Stimulated activated naive CD4-positive, alpha-beta T cell treated with Interleukin-2 at 50 U/mL for 16 hours (primary cell): ENCODE measurements around the gene MLYCD.

Experiments
- DNase-seq: peaks from one replicate; lab custom pipeline; 2025; lab: John Stamatoyannopoulos, UW

The MLYCD gene

DNA sequence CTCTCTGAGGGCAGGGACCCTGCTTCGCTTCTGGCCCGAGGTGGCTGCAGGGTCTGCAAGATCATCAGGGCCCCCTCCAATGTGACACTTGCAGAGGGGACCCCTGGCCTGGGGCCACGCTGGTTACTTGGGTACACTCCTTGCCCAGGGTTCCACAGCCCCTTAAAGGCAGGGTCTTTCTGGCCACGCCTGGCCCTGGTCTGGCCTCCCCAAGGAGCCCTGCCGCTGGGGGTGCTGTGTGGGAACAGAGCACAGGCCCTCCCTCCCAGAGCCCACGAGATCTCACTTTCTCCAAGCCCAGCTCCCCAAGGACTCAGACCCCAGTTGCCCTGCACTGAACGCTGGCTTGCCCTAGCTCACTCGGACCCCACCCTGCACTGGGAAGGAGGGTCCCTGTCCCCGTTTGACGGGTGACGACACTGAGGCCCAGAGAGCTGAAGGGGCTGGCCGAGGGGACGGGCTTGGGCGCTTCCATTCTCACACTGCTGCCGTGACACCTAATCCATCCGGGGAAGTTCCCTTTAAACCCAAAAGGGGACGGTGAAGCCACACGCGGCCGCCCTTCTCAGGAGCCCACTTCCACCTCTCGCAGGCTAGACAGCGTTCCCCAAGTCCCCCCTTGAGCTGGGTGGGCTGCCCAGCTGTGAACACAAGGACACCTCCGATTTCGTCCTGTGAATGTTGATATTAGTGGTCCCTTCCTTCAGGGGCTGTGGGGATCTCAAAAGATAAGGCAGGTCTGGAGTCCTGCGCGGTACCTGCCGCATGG is 27.2 kb downstream of the MLYCD start:
- no peak for DNase-seq

DNA sequence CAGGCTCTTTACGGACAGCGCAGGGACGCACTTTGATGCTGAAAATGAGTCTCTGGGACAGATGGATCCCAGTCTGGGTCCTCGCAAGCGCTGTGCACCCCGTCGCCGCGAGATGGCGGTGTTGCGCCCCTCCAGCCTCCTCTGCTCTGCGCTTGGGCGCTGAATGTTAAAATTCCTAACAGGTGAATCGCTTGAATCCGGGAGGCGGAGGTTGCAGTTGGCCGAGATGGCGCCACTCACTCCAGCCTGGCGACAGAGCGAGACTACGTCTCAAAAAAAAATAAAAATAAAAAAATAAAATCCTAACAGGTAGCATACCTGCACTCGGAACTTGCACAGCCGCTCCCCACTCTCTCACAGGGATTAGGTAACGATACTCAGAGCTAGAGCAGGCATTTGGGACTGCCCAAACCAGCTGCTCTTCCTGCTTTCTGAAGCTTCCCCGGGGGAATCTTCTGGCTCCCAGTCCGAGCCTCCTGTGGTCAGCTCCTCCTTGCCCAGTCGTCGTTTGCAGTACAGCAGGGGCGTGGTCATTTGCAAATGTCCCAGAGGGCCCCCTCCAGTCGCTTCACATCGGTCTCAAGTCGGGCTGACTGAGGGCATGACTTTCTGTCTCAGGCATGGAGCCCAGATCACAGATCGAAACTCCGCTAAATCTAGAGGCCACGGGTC is 27.9 kb downstream of the MLYCD start:
- peak; percentile 45 for DNase-seq

DNA sequence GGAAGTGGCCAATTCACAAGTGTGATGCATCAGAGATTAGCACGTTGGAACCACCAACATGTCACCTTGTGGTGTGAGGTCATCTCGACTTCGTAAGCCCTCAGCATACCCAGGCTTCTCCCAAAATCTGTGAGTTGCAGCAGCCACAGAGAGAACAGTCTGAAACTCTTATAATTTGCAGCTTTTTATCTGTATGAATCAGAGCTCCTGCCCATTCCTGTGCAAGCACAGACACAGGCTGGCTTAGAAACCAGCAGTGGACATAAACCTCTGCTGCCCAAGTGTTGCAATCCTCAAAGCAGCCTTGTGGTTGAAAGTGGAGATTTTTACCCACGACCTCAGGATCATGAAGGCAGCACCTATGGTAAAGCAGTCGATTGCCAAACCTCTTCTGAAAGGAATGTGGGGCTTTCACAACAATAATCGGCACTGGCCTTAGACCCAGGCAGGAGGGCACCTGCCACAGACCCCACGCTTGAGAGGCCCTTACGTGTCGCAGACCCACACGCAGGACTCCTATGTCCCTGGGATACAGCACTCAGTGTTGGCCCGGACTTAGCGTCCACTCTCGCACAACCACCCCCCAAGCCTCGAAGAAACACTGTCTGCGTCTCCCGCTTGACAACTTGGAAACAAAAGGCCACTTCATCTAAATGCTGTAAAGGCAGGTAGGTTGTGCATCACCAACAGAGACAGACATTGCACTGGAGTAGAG is 29.6 kb downstream of the MLYCD start:
- DNase-seq: no peak

DNA sequence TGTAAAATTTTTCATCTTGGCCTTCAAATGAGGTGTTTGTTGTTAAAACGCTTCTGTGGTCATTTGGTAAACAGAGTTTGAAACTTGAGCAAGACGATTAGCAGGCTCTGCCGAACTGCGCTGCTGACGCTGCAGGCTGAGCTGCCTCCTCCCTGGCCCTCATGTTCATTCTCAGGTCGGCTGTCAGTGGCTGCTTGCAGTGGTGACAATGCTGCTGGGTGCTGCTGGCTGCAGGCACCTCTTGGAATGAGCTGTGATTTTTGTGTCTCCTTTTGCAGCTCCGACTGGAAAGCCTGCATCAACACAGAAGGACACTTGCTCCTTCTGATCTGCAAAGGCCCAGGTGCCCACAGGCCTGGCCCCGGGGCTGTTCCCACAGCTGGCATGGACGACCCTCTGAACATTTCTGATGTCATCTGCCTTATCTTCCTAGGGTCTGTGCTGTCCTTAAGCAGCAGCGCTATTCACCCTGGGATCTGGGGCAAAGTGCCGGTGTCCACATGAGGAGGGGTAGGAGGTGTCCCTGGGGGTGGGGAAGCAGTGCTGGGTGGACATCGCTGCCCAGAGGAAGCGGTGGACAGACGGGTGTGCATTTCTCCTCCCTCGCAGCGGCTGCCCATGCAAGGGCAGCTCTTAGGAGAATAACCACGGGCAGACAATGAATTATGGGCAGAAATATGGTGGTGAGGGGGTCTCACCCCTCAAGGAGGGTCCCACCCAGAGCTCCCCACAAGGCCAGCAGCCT is 31.1 kb downstream of the MLYCD start:
- no peak for DNase-seq

DNA sequence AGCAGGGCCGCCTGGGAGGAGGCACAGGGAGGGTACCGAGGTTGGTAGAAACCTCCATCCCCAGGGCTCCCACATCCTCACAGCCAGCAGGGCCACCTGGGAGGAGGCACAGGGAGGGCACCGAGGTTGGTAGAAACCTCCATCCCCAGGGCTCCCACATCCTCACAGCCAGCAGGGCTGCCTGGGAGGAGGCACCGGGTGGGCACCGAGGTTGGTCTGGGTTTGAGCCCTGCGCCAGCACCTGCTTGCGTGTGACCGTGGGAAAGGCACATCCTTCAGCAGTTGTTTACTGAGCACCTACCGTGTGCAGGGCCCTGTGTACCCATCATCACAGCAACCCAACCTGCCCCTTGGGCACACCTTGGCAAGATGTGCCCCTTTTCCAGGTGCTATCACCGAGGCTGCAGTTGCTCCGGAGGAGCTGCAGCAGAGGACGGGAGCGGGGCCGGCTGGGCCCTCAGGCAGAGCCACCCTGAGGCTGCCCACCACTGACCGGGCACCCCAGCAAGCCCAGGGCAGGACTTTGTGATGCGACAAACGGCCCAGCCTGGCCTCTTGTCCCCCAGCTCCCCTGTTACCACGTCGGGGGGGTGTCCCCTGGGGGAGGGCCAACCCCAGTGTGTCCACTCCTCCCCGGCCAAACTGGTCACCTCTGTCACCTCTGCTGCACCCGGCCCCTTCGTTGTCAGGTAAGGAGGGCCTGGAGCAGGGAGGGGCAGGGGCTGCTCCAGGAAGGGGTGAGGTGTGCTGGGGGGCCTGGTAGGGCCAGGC is 32.0 kb downstream of the MLYCD start:
- DNase-seq: no peak

DNA sequence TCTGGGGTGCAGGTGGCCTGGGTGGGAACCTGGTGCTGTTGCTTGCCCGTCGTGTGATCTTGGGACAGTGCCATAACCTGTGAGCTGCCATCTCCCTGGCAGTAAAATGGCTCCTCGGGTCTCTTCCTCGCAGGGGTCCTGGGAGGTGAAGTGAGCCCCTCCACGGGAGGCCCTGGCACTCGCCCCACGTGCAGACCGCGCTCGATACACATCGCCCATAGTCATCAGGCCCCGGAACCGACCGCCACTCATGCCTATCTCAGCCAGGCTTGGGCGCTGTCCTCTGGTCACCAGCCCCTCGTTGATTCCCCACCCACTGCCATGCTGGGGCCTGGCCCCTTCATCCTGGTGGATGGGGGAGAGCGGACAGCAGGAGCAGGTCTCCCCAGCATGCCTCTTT is 32.6 kb downstream of the MLYCD start:
- no peak for DNase-seq

DNA sequence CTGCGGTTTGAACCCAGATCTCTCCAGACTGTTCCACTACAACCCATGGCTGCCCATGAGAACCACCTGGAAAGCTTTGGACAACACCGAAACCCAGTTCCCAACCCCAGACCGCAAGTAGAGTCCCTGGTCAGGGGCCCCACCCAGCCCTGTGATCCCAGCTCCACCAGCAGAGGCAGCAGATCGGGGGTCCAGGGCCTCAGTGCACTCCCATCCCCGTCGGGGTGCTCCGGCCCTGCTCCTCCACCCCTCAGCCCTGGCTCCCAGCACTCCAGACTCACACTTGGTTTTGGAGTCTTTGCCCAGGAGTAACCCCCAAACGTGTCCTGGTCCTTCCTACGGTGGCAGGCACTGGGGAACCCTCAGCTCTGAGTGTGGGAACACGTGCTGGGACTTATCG is 33.4 kb downstream of the MLYCD start:
- DNase-seq: no peak

DNA sequence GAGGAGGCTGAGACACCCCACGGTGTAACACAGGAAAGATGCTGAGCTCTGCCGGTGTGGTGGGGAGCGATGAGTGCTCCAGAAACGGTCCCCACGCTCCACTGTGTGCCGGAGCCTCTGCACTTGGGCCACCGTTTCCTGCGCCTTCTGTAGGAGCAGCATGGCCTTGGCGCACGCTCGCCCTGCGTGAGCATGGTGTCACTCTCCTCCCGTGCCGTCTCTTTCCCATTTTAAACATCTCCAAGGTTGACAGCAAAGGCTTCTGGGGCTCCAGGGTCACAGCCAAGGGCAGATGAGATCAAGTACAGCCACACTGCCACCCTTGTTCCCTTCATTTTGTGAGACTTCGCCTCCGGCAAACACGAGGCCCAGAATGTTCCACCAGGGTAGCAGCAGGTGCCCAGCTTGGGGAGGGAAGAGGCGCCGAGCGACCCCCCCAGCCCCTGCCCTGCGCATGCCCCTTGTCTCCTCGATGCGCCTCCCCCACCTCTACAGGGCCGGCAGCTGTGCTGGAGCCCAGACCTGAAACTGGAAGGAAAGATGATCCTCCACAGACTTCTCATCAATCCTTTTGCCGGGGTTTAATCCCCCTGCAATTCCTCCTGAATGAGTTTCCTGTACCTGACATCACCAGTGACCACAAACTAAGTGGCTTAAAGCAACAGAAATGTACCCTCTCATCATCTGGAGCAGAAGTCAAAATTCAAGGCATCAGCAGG is 34.2 kb downstream of the MLYCD start:
- DNase-seq: no peak

DNA sequence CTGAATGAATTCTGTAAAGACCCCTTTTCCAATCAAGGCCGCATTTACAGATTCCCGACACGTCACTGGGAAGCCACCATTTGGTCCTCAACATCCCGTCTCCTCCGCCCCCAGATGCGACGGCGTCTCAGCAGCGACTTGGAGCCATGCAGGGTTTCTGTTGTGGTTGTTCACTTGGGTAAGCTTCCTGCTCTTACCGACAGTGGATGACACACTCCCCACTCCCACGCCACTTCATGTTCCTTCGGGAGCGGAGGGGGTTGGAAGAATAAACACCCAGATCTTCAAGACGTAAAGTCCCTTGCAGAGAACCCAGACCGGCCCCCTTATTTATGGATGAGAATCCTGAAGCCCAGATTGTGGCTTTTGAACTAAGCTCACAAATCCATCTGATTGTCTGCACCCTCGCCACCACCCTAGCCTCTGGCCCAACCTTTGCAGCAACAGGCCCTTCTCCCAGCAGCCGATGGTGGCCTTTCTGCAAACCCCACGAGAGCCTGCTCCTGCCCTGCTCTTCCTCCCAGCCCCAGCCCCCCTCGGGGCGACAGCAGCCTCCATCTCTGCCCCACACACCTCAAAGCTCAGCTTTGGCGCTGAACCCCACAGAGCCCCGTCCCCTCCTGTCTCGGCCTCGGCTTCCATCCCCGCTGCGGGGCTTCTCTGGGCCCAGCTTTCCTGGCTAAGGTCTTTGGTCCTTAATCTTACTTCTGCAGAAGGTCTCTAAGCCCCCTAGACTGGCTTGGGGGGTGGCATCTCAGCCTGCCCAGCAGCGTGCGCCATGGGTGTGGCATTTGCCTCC is 35.2 kb downstream of the MLYCD start:
- DNase-seq: no peak

DNA sequence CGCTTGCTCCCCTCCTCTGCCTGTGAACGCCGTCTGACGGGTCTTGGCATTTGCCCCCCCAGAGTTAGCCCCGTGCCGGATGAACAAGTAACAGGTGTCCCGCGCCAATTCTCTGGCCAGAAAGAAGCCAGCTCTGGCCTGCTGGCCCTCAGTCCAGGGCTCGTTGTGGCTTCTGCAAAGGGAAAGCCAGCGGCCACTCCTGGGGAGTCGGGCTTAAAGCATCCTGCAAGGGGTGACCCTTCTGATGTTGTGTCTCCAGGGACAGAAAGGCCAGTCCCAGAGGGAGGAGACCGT is 35.7 kb downstream of the MLYCD start:
- no peak for DNase-seq

DNA sequence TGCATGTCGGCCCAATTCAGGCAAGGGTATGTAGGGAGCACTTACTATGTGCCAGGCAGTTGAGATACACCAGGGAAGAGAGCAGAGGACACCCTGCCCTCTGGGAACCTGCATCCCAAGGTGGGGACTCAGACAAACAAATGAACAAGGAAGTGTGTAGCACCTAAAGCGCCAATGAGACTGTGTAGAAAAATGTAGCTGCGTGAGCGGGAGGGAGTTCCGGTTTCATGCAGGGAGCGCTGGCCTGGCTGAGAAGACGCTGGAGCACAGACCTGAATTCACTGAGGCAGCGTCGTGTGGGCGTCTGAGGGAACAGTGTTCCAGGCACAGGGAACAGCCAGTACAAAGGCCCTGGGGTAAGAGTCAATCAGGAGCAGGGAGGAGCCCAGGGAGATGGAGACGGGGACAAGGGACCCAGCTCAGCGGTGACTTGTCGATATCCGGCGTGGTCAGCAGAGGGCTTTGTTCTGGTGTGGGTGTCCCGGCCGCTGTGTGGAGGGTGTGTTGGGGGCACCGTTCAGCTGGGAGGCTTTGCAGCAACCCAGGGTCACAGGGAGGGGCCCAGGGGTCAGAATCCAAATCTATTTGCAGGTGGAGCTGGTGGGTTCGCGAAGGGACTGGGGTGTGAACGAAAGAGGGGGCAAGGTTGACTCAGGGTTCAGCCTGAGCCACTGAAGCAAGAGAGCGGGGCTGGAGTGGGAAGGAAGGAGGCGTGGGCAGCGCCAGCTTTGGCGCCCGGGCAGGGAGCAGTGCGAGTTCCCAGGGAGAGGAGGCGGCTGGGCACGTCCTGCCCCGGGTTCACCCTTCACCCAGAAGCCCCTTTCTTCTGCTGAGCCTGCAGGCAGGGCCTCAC is 36.3 kb downstream of the MLYCD start:
- no peak for DNase-seq

DNA sequence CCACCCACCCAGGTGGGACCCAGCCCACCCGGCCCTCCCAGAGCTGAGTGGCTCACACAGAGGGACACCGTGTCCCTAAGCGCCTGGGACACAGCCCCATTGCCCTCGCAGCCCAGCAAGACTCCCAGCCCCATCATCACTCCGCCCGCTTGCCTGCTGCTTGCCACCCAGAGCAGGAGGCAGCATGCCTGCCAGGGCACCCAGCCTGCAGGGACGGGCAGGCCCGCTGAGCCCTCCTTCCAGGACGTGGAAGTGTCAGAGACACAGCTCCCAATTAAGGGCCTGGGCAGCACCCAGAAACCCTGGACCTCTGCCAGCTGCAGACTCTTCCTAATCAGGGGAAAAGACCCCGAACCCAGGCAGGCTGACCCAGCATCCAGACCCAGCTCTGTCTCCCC is 36.9 kb downstream of the MLYCD start:
- no peak for DNase-seq

DNA sequence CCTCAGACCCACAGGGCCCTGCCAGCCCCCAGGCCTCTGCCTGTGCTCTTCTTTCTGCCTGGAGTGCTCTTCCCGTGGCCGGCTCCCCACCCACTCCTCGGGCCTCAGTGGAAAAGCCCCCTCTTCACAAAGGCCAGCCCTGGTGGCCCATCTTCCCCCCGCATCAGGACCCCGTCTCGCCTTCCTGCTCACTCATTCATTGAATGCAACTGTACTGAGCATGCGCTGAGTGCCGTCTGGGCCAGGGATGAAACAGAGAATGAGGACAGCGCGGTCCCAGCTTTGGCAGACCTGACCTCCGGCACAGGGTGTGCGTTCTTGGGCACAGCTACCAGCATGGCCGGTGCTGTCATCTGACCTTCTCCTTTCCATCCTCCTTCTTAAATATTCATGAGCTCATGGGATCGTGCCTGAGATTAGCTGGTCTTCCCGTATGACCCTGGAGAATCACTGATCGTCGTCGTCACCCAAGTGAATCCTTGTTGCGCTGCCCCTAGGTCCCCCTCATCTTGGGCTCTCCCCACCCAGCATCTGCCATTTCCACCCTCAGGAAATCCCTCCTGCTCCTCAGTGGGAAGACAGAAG is 37.8 kb downstream of the MLYCD start:
- DNase-seq: no peak

DNA sequence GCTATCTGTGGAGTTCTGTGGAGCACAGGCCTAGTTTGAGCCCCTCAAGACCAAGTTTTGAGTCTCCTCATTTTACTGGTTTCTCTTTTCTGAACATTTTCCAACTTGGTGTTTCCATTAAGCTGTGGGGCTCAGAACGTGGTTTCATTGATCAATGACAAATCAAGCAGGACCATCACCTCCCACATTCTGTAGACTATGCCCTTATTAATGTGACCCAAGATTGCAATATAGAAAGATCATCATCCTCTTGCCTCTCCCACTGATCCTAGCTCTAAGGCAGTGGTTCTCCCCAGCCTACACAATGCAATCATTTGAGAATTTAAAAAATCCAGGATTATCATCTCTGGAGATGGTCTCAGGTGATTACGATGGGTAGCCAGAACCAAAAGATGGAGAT is 38.4 kb downstream of the MLYCD start:
- no peak for DNase-seq

DNA sequence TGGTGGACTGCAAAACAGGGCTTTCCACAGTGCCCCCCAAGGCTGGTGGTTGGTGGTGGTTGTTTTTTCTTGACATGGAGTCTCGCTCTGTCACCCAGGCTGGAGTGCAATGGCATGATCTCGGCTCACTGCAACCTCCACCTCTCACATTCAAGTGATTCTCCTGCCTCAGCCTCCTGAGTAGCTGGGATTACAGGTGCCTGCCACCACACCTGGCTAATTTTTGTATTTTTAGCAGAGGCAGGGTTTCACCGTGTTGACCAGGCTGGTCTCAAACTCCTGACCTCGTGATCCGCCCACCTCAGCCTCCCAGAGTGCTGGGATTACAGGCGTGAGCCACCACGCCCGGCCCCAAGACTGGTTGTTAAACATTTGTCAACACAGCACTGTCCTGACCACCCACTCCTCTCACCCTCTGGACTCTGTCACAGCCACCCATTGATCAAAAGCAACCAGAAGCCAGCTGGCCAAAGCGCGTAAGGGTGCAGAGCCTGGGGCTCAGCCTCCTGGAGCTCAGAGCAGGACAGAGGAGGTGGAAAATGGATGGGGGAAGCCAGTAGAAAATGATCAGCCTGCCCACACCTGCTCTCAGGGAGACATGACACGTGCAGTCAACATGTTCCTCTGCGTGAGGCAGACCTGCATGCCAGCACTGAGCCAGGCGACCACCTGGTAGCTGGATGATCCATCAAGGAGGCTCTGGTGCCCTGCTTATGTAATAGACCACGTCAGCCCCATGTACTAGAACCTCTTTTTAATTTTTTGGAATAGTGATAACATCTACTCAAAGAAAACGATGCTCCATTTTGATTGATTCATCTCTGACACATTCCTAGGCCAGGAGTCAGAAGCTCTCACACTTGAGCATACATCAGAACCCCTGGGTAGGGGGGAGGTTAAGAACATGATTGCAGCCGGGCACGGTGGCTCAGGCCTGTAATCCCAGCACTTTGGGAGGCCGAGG is 39.3 kb downstream of the MLYCD start:
- DNase-seq: no peak

DNA sequence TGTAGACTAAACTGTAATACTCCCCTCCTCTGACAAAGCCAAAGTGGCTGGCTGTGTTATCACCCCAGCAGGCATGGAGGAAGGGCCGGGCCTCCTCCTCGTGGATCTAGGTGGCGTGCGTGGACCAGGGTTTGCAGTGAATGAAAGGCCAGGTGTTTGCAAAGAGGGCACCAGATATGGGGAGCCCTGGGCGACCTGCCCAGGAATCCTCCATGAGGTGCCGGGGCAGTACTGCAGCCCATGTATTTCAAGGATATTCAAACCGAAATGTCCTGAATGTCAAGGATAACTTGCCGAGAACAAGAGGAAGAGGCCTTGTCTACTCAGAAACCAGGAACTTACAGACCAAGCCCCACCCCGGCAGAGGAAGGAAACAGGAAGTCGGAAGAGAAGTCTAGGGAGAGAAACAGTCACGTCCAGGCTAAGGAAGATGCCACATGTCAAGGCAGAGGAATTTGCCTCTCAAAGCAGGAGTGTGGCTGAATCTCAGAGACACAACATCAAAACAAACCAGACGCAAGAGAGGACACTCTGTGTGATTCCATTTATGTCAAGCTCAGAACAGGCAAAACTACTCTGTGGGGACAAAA is 40.4 kb downstream of the MLYCD start:
- no peak for DNase-seq

DNA sequence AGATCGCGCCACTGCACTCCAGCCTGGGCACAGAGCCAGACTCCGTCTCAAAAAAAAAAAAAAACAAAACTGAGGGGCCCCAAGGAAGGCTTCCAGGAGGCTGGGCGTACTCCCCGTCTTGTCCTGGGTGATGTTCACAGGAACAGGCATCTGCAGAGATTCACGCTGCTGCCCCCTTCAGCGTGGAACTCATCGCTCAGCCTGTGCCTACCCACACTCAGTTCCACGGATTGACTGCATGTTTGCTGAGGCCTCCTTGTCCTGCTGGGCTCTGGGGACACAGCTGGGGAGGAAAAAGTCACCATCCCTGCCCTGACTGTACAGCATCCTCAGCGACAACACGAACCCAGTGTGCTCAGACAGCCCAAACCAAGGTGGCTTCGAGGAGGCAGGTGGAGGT is 41.2 kb downstream of the MLYCD start:
- DNase-seq: no peak
